SK-N-SH (cell line): ENCODE results near the gene FGGY. TPM values are rescaled to one million over a fixed set of nuclear protein-coding genes. Genes with fewer than 3 reads are reported as not detected.
"Not testable (repeated sequence)": the region's sequence is repeated elsewhere in the genome, so short reads cannot be mapped to it uniquely, and the experiment has no call there.

ENCODE experiments used
- CTCF ChIA-PET: fragments of 300-600, 350-600 bp; formaldehyde crosslinking; extraction: SDS; loops from one replicate; lab custom pipeline; 2021; lab: Yijun Ruan, JAX
- POLR2A ChIA-PET: fragments of 350-600 bp; sonication (Branson Sonifier 250); formaldehyde crosslinking; extraction: SDS; loops from one replicate; lab custom pipeline; 2020; ENCODE audit warnings: antibody characterized with exemption, inconsistent platforms; lab: Yijun Ruan, JAX
- DNase-seq: peaks from one replicate; pipeline ENCODE4 v3.0.0; 2012
- H2AFZ ChIP-seq: fragments of 200-600 bp; sonication (generic); 2 replicates; pipeline ENCODE4 v1.8.1; 2016; ENCODE audit warnings: antibody characterized with exemption, mild to moderate bottlenecking, low read depth
- H3F3A ChIP-seq: fragments of 200-600 bp; sonication (generic); replicated peaks from 2 replicates; pipeline ENCODE3; 2016; ENCODE audit warnings: antibody characterized with exemption, mild to moderate bottlenecking; ENCODE audit not compliant: insufficient read depth
- H3K27ac ChIP-seq, 2 experiments: fragments of 200-500 bp in 1 of 2; fragments of 200-600 bp in 1 of 2; sonication (Bioruptor generic) in 1 of 2; sonication (generic), shearing (Covaris generic) in 1 of 2; 2 replicates each; pipeline versions ENCODE4 v1.5.1 to v1.6.1; 2014 to 2016; ENCODE audit warnings: low read depth in 2 of 2, inconsistent platforms in 1 of 2, low read length in 1 of 2, mild to moderate bottlenecking in 1 of 2, mixed read lengths in 1 of 2
- H3K27me3 ChIP-seq: fragments of 200-600 bp; sonication (generic), shearing (Covaris generic); 2 replicates; pipeline ENCODE4 v1.6.1; 2016; ENCODE audit warnings: mixed run types; ENCODE audit not compliant: insufficient read depth
- H3K36me3 ChIP-seq, 2 experiments: fragments of 200-500 bp in 1 of 2; fragments of 200-600 bp in 1 of 2; sonication (Bioruptor generic) in 1 of 2; sonication (generic) in 1 of 2; replicated peaks in 1 of 2; 2 replicates each; pipeline versions ENCODE3 to v1.5.1; 2014 to 2016; ENCODE audit warnings: low read length in 1 of 2, mild to moderate bottlenecking in 1 of 2; ENCODE audit not compliant: insufficient read depth in 2 of 2, control insufficient read depth in 1 of 2
- H3K4me1 ChIP-seq, 2 experiments: fragments of 200-500 bp in 1 of 2; fragments of 200-600 bp in 1 of 2; sonication (Bioruptor generic) in 1 of 2; sonication (generic), shearing (Covaris generic) in 1 of 2; 2 replicates each; pipeline versions ENCODE4 v1.5.1 to v1.6.1; 2014 to 2016; ENCODE audit warnings: low read depth in 1 of 2, low read length in 1 of 2, mixed run types in 1 of 2; ENCODE audit not compliant: insufficient read depth in 2 of 2, control insufficient read depth in 1 of 2
- H3K4me2 ChIP-seq: fragments of 200-600 bp; sonication (generic), shearing (Covaris generic); 2 replicates; pipeline ENCODE4 v1.6.1; 2017; ENCODE audit warnings: mixed run types
- H3K4me3 ChIP-seq, 2 experiments: fragments of 200-500 bp in 1 of 2; fragments of 200-600 bp in 1 of 2; sonication (Bioruptor generic) in 1 of 2; sonication (generic), shearing (Covaris generic) in 1 of 2; 2 replicates each; pipeline versions ENCODE4 v1.5.1 to v1.8.1; 2014 to 2016; ENCODE audit warnings: low read depth in 2 of 2, inconsistent platforms in 1 of 2, low read length in 1 of 2, mild to moderate bottlenecking in 1 of 2, mixed read lengths in 1 of 2, moderate library complexity in 1 of 2
- H3K79me2 ChIP-seq: fragments of 200-600 bp; sonication (generic); 2 replicates; pipeline ENCODE4 v1.8.1; 2017; ENCODE audit warnings: mild to moderate bottlenecking; ENCODE audit not compliant: insufficient read depth
- H3K9ac ChIP-seq: fragments of 200-600 bp; sonication (generic); 2 replicates; pipeline ENCODE4 v1.6.1; 2017; ENCODE audit warnings: mixed run types
- H3K9me2 ChIP-seq: fragments of 200-600 bp; sonication (generic); 2 replicates; pipeline ENCODE4 v1.6.1; 2017; ENCODE audit warnings: mixed run types
- H3K9me3 ChIP-seq: fragments of 200-600 bp; sonication (generic); 2 replicates; pipeline ENCODE4 v1.6.1; 2017; ENCODE audit warnings: mixed run types, mild to moderate bottlenecking, moderate library complexity
- H4K20me1 ChIP-seq: fragments of 200-600 bp; sonication (generic); 2 replicates; pipeline ENCODE4 v1.6.1; 2017; ENCODE audit warnings: mild to moderate bottlenecking, mixed run types; ENCODE audit not compliant: insufficient read depth
- ELF1 ChIP-seq: IDR thresholded peaks from 2 replicates; pipeline ENCODE4 v1.4.0; 2012
- FOSL2 ChIP-seq: IDR thresholded peaks from 2 replicates; pipeline ENCODE4 v1.4.0; 2012; ENCODE audit warnings: low read depth, mild to moderate bottlenecking, moderate library complexity, borderline replicate concordance
- FOXJ3 ChIP-seq: sonication (generic); formaldehyde crosslinking; IDR thresholded peaks from 2 replicates; pipeline ENCODE4 v1.5.1; 2020; ENCODE audit warnings: mild to moderate bottlenecking, missing genetic modification reagents
- GATA2 ChIP-seq: sonication (generic); formaldehyde crosslinking; IDR thresholded peaks from 2 replicates; pipeline ENCODE4 v1.5.0; 2020; ENCODE audit warnings: mild to moderate bottlenecking, missing genetic modification reagents
- MEF2A ChIP-seq: IDR thresholded peaks from 2 replicates; pipeline ENCODE4 v1.4.0; 2012; ENCODE audit warnings: low read depth, borderline replicate concordance
- NRF1 ChIP-seq: IDR thresholded peaks from 2 replicates; pipeline ENCODE4 v1.6.1; 2012; ENCODE audit warnings: low read depth, mild to moderate bottlenecking, low read length
- RCOR1 ChIP-seq: fragments of 150-350 bp; IDR thresholded peaks from 2 replicates; pipeline ENCODE4 v1.6.1; 2017; ENCODE audit warnings: antibody characterized with exemption, low read length
- RFX5 ChIP-seq: IDR thresholded peaks from 2 replicates; pipeline ENCODE4 v1.6.1; 2012; ENCODE audit warnings: mild to moderate bottlenecking, improper control_type of control experiment, low read length
- SMC3 ChIP-seq: IDR thresholded peaks from 2 replicates; pipeline ENCODE4 v1.6.1; 2012; ENCODE audit warnings: low read depth, low read length, improper control_type of control experiment
- YY1 ChIP-seq: IDR thresholded peaks from 2 replicates; pipeline ENCODE4 v1.4.0; 2012; ENCODE audit warnings: low read depth, mild to moderate bottlenecking
- WGBS: methylation state at CpG from one replicate; pipeline ENCODE4 v1.1.6; 2017; ENCODE audit warnings: low lambda C conversion rate; 5-methylcytosine and 5-hydroxymethylcytosine counted together
- polyA plus RNA-seq, 3 experiments: library from polyadenylated mRNA; depleted of rRNA; stranded (reverse); fragments of >200 nt; gene quantifications; 2 replicates each; pipeline ENCODE4 v1.2.3, GENCODE V29; 2012
- TF ChIP-seq, protein P1 (sequence below): IDR thresholded peaks from 2 replicates; pipeline ENCODE4 v1.4.0; 2012; ENCODE audit warnings: low read depth, borderline replicate concordance
- TF ChIP-seq, protein P2 (sequence below): IDR thresholded peaks from 2 replicates; pipeline ENCODE4 v1.6.1; 2012; ENCODE audit warnings: mild to moderate bottlenecking, low read depth, low read length, moderate library complexity
- TF ChIP-seq, protein P3 (sequence below): fragments of 150-350 bp; IDR thresholded peaks from 2 replicates; pipeline ENCODE4 v1.6.1; 2017; ENCODE audit warnings: antibody characterized with exemption, low read length, low read depth, borderline replicate concordance

The FGGY gene
- polyA plus RNA-seq, 1 of the 3 experiments (the other 2 are of a cell fraction), result 10.3 TPM

DNA sequence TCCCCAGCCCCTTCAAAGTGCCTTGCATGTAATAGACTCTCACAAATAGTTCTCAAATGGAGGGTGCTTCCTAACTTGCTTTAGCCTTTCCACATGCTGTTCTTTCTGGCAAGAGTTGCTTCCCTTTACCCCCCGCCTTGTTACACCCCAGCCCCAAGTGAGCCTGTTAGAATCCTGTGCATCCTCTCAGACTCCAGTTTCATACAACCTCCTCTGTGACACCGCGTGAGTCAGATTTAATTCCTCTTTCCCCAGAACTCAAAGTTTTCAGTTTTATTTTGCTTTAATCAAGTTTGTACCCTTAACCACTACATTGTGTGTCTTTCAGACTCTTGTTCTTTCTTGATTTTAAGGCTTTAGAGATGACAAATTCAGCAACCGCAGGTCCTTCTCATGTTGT is 283.4 kb downstream of the FGGY start:
- no peaks in the 10 kb centered on the region for H3F3A ChIP-seq
- no peaks in the 10 kb centered on the region for H4K20me1 ChIP-seq
- no peaks in the 10 kb centered on the region for H3K27me3 ChIP-seq
- no peak overlapping the region for H2AFZ ChIP-seq
- no peak overlapping the region for H3K4me2 ChIP-seq
- no peak for TF ChIP-seq GATA2 (CRISPR knock-in tag)
- TF ChIP-seq NRF1, result no peak
- TF ChIP-seq, protein P1, sequence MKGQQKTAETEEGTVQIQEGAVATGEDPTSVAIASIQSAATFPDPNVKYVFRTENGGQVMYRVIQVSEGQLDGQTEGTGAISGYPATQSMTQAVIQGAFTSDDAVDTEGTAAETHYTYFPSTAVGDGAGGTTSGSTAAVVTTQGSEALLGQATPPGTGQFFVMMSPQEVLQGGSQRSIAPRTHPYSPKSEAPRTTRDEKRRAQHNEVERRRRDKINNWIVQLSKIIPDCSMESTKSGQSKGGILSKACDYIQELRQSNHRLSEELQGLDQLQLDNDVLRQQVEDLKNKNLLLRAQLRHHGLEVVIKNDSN, result no peak
- TF ChIP-seq RFX5, result no peak
- TF ChIP-seq FOXJ3, result no peak
- TF ChIP-seq, protein P2, sequence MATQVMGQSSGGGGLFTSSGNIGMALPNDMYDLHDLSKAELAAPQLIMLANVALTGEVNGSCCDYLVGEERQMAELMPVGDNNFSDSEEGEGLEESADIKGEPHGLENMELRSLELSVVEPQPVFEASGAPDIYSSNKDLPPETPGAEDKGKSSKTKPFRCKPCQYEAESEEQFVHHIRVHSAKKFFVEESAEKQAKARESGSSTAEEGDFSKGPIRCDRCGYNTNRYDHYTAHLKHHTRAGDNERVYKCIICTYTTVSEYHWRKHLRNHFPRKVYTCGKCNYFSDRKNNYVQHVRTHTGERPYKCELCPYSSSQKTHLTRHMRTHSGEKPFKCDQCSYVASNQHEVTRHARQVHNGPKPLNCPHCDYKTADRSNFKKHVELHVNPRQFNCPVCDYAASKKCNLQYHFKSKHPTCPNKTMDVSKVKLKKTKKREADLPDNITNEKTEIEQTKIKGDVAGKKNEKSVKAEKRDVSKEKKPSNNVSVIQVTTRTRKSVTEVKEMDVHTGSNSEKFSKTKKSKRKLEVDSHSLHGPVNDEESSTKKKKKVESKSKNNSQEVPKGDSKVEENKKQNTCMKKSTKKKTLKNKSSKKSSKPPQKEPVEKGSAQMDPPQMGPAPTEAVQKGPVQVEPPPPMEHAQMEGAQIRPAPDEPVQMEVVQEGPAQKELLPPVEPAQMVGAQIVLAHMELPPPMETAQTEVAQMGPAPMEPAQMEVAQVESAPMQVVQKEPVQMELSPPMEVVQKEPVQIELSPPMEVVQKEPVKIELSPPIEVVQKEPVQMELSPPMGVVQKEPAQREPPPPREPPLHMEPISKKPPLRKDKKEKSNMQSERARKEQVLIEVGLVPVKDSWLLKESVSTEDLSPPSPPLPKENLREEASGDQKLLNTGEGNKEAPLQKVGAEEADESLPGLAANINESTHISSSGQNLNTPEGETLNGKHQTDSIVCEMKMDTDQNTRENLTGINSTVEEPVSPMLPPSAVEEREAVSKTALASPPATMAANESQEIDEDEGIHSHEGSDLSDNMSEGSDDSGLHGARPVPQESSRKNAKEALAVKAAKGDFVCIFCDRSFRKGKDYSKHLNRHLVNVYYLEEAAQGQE, result no peak
- TF ChIP-seq MEF2A, result no peak
- no peak for TF ChIP-seq ELF1
- TF ChIP-seq FOSL2, result no peak
- TF ChIP-seq, protein P3, sequence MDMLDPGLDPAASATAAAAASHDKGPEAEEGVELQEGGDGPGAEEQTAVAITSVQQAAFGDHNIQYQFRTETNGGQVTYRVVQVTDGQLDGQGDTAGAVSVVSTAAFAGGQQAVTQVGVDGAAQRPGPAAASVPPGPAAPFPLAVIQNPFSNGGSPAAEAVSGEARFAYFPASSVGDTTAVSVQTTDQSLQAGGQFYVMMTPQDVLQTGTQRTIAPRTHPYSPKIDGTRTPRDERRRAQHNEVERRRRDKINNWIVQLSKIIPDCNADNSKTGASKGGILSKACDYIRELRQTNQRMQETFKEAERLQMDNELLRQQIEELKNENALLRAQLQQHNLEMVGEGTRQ, result no peak
- no peak for TF ChIP-seq SMC3
- TF ChIP-seq YY1, result no peak
- TF ChIP-seq RCOR1, result no peak
- H3K4me3 ChIP-seq, result no peak overlapping the region
- H3K9me3 ChIP-seq, result no peaks in the 10 kb centered on the region
- H3K9me2 ChIP-seq, result no peaks in the 10 kb centered on the region
- ChIA-PET POLR2A (no interaction called here), CTCF (interaction anchor here (1.7 kb wide), 1 partner anchor 11 kb away, joined by 6 read pairs; no protein-coding TSS in a partner anchor)
- no peak overlapping the region for H3K27ac ChIP-seq
- 94% methylated on average over 4 of the region's 4 CpGs for WGBS
- no peaks in the 10 kb centered on the region for H3K79me2 ChIP-seq
- DNase-seq, result no peak
- H3K4me1 ChIP-seq, result no peaks in the 10 kb centered on the region
- no peaks in the 10 kb centered on the region for H3K36me3 ChIP-seq
- H3K9ac ChIP-seq, result no peak overlapping the region

DNA sequence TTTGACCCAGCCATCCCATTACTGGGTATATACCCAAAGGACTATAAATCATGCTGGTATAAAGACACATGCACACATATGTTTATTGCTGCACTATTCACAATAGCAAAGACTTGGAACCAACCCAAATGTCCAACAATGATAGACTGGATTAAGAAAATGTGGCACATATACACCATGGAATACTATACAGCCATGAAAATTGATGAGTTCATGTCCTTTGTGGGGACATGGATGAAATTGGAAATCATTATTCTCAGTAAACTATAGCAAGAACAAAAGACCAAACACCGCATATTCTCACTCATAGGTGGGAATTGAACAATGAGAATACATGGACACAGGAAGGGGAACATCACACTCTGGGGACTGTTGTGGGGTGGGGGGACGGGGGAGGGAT is 295.5 kb downstream of the FGGY start:
- H3K9me3 ChIP-seq, H3K79me2 ChIP-seq, H2AFZ ChIP-seq, CTCF ChIA-PET, POLR2A ChIA-PET, H3K27ac ChIP-seq, H4K20me1 ChIP-seq, H3K4me3 ChIP-seq, DNase-seq, H3F3A ChIP-seq, H3K9ac ChIP-seq, H3K9me2 ChIP-seq, H3K27me3 ChIP-seq, H3K4me2 ChIP-seq, H3K36me3 ChIP-seq: not testable (repeated sequence)
- H3K4me1 ChIP-seq, result peaks cover 3 to 12% of the 10 kb centered on the region in 2 experiments; a peak in 2 of 4 replicates
- 63% methylated on average over 2 of the region's 2 CpGs for WGBS
